ENCODE data around the gene IFI27.

IFI27 gene

GRCh38 chr14:94123296-94123695, 12.8 kb downstream of the IFI27 start:
- Histone ChIP-seq H3K4me3 (ENCODE audit: low read length) (no peak overlapping the region), H3K27ac (ENCODE audit: low read length) (no peak overlapping the region), H3K36me3 (replicated peaks; ENCODE audit: insufficient read depth, low read length) (no peaks in the 10 kb centered on the region), H2AFZ (ENCODE audit: low read length) (no peak overlapping the region), H3K4me2 (ENCODE audit: low read depth, low read length) (no peak overlapping the region), H3K9me3 (replicated peaks; ENCODE audit: insufficient read depth, low read length) (no peaks in the 10 kb centered on the region), H3K27me3 (replicated peaks; ENCODE audit: insufficient read depth, low read length) (no peaks in the 10 kb centered on the region), H3K4me1 (ENCODE audit: low read length) (no peaks in the 10 kb centered on the region), H3K9ac (ENCODE audit: low read length) (no peak overlapping the region), H3F3A (ENCODE audit: insufficient read depth, low read length) (no peaks in the 10 kb centered on the region), H4K20me1 (ENCODE audit: insufficient read depth, low read length) (no peaks in the 10 kb centered on the region), H3K79me2 (ENCODE audit: low read length) (no peaks in the 10 kb centered on the region), H3K9me2 (replicated peaks; ENCODE audit: insufficient read depth, low read length) (no peaks in the 10 kb centered on the region)
- TF ChIP-seq EZH2phosphoT487 (IDR thresholded peaks at IDR 0.05; ENCODE audit: low read length) (no peak), CTCF (IDR thresholded peaks at IDR 0.05; ENCODE audit: low read length) (no peak), EZH2 (optimal IDR thresholded peaks at IDR 0.05; ENCODE audit: low read depth, low read length) (no peak)
- DNase-seq: no peak

- Histone ChIP-seq H2AFZ (ENCODE audit: low read length) (no peak overlapping the region), H3K4me2 (ENCODE audit: low read depth, low read length) (no peak overlapping the region), H3K36me3 (replicated peaks; ENCODE audit: insufficient read depth, low read length) (no peaks in the 10 kb centered on the region), H3K4me3 (ENCODE audit: low read length) (no peak overlapping the region), H3F3A (ENCODE audit: insufficient read depth, low read length) (no peaks in the 10 kb centered on the region), H3K4me1 (ENCODE audit: low read length) (no peaks in the 10 kb centered on the region), H3K9ac (ENCODE audit: low read length) (no peak overlapping the region), H3K9me3 (replicated peaks; ENCODE audit: insufficient read depth, low read length) (no peaks in the 10 kb centered on the region), H3K79me2 (ENCODE audit: low read length) (no peaks in the 10 kb centered on the region), H3K27ac (ENCODE audit: low read length) (no peak overlapping the region), H4K20me1 (ENCODE audit: insufficient read depth, low read length) (no peaks in the 10 kb centered on the region), H3K27me3 (replicated peaks; ENCODE audit: insufficient read depth, low read length) (no peaks in the 10 kb centered on the region), H3K9me2 (replicated peaks; ENCODE audit: insufficient read depth, low read length) (no peaks in the 10 kb centered on the region)
- no peak for DNase-seq
- no peak for TF ChIP-seq EZH2 (optimal IDR thresholded peaks at IDR 0.05; ENCODE audit: low read depth, low read length)
- no peak for TF ChIP-seq CTCF (IDR thresholded peaks at IDR 0.05; ENCODE audit: low read length)
- no peak for TF ChIP-seq EZH2phosphoT487 (IDR thresholded peaks at IDR 0.05; ENCODE audit: low read length)
These were observed 13.3 kb downstream of the IFI27 start for GRCh38 chr14:94123868-94124267.

GRCh38 chr14:94124582-94125377, 14.2 kb downstream of the IFI27 start:
- no peaks in the 10 kb centered on the region for H3K9me3 ChIP-seq (replicated peaks; ENCODE audit: insufficient read depth, low read length)

More at GRCh38 chr14:94124582-94125377, 14.2 kb downstream of the IFI27 start:
- H3F3A ChIP-seq (ENCODE audit: insufficient read depth, low read length): no peaks in the 10 kb centered on the region
- no peaks in the 10 kb centered on the region for H3K4me1 ChIP-seq (ENCODE audit: low read length)
- H3K9me2 ChIP-seq (replicated peaks; ENCODE audit: insufficient read depth, low read length): no peaks in the 10 kb centered on the region
- no peaks in the 10 kb centered on the region for H3K36me3 ChIP-seq (replicated peaks; ENCODE audit: insufficient read depth, low read length)
- H3K4me3 ChIP-seq (ENCODE audit: low read length): no peak overlapping the region
- no peak for TF ChIP-seq CTCF (IDR thresholded peaks at IDR 0.05; ENCODE audit: low read length)
- no peak for TF ChIP-seq EZH2phosphoT487 (IDR thresholded peaks at IDR 0.05; ENCODE audit: low read length)
- no peak for TF ChIP-seq EZH2 (optimal IDR thresholded peaks at IDR 0.05; ENCODE audit: low read depth, low read length)
- no peak overlapping the region for H3K27ac ChIP-seq (ENCODE audit: low read length)
- no peaks in the 10 kb centered on the region for H4K20me1 ChIP-seq (ENCODE audit: insufficient read depth, low read length)
- DNase-seq: no peak
- H2AFZ ChIP-seq (ENCODE audit: low read length): no peak overlapping the region
- H3K9ac ChIP-seq (ENCODE audit: low read length): no peak overlapping the region
- no peaks in the 10 kb centered on the region for H3K79me2 ChIP-seq (ENCODE audit: low read length)
- no peak overlapping the region for H3K4me2 ChIP-seq (ENCODE audit: low read depth, low read length)
- no peaks in the 10 kb centered on the region for H3K27me3 ChIP-seq (replicated peaks; ENCODE audit: insufficient read depth, low read length)
